ENCODE results near the gene GFM1. TPM values are rescaled to one million over a fixed set of nuclear protein-coding genes. Genes with fewer than 3 reads are reported as not detected.

GFM1 gene
- total and polyA plus RNA-seq, 2 donors (not counting 3 experiments of a cell fraction or from before 2014, with no cell fraction given) = 14.9 to 68.6 TPM

- Histone ChIP-seq H3K9me1 (replicated peaks; ENCODE audit: control insufficient read depth, extremely low read depth, insufficient read depth, low read length) (no peaks in the 10 kb centered on the region), H3K4me3 (replicated peaks in 1 of 3; ENCODE audit: insufficient read depth in 1 of 3, low read depth in 1 of 3, low read length in 3 of 3) (no peak overlapping the region), H3K4me1 (ENCODE audit: control insufficient read depth, extremely low read depth, insufficient read depth, low read length) (no peaks in the 10 kb centered on the region), H3K9ac (replicated peaks; ENCODE audit: extremely low read depth, insufficient read depth, low read length) (no peak overlapping the region), H3K9me3 (replicated peaks; ENCODE audit: control insufficient read depth, insufficient read depth, low read length) (no peaks in the 10 kb centered on the region), H2AFZ (ENCODE audit: low read depth, low read length) (no peak overlapping the region), H3K27ac (ENCODE audit: insufficient read depth, low read depth, low read length) (no peak overlapping the region), H3K79me2 (ENCODE audit: control insufficient read depth, insufficient read depth, low read length) (no peaks in the 10 kb centered on the region), H3K4me2 (ENCODE audit: insufficient read depth, low read length) (no peak overlapping the region), H3K36me3 (ENCODE audit: control insufficient read depth in 2 of 2, extremely low read depth in 1 of 2, insufficient read depth in 2 of 2, low read length in 2 of 2) (no peaks in the 10 kb centered on the region), H4K20me1 (replicated peaks; ENCODE audit: control insufficient read depth, extremely low read depth, insufficient read depth, low read length) (no peaks in the 10 kb centered on the region), H3K27me3 (ENCODE audit: control insufficient read depth in 2 of 2, insufficient read depth in 2 of 2, low read length in 2 of 2) (no peaks in the 10 kb centered on the region)
- BruUV-seq (replicated peaks) = no TSS peak
- CTCF ChIA-PET = interaction anchor here (2.0 kb wide), 1 partner anchor 50 kb away, joined by 4 read pairs; no protein-coding TSS in a partner anchor
- dilution Hi-C loops (cut with MboI; ENCODE audit: extremely low pct_ligation_motif_present, low sequenced_read_pairs) = no loop called here
- TF ChIP-seq FOS (IDR thresholded peaks at IDR 0.05; ENCODE audit: borderline replicate concordance, insufficient read depth, low read length) = no peak
- TF ChIP-seq EZH2 (IDR thresholded peaks at IDR 0.05; ENCODE audit: borderline replicate concordance, low read depth, low read length, severe bottlenecking) = no peak
- TF ChIP-seq JUN (IDR thresholded peaks at IDR 0.05; ENCODE audit: borderline replicate concordance, insufficient read depth, insufficient read length, low read depth) = no peak
- TF ChIP-seq GATA2 (IDR thresholded peaks at IDR 0.05; ENCODE audit: insufficient read depth, insufficient read length, low read depth, low read length) = no peak
- TF ChIP-seq MYC (IDR thresholded peaks at IDR 0.05; ENCODE audit: low read depth, low read length) = no peak
- no peak for TF ChIP-seq CTCF (IDR thresholded peaks at IDR 0.05; ENCODE audit: extremely low read depth in 1 of 2, insufficient read depth in 1 of 2, low read depth in 1 of 2, low read length in 2 of 2)
- TF ChIP-seq MAX (IDR thresholded peaks at IDR 0.05; ENCODE audit: insufficient read depth, insufficient read length) = no peak
- TF ChIP-seq POLR2AphosphoS5 (IDR thresholded peaks at IDR 0.05; ENCODE audit: insufficient read depth, low read depth, low read length) = no peak
- TF ChIP-seq POLR2A (IDR thresholded peaks at IDR 0.05; ENCODE audit: low read depth, low read length) = no peak
- intact Hi-C loops (cut with micrococcal nuclease) = no loop called here
- POLR2A ChIA-PET = no interaction called here
- no peak for DNase-seq (ENCODE audit: low read depth, low spot score)
- FAIRE-seq = no peak
These were observed 94.8 kb downstream of the GFM1 start for GRCh38 chr3:158739078-158739477.

Measured in endothelial cell of umbilical vein (primary cell).